ENCODE results near the gene MED16.

- no peak for TF ChIP-seq CTCF (IDR thresholded peaks at IDR 0.05)
- TF ChIP-seq, protein P1, sequence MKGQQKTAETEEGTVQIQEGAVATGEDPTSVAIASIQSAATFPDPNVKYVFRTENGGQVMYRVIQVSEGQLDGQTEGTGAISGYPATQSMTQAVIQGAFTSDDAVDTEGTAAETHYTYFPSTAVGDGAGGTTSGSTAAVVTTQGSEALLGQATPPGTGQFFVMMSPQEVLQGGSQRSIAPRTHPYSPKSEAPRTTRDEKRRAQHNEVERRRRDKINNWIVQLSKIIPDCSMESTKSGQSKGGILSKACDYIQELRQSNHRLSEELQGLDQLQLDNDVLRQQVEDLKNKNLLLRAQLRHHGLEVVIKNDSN (CRISPR knock-in tag; IDR thresholded peaks at IDR 0.05): no peak
- no peak for TF ChIP-seq MXD4 (CRISPR knock-in tag; IDR thresholded peaks at IDR 0.05; ENCODE audit: borderline replicate concordance)
- no peak for TF ChIP-seq ETV6 (CRISPR knock-in tag; IDR thresholded peaks at IDR 0.05)
- TF ChIP-seq ZNF263 (CRISPR knock-in tag; IDR thresholded peaks at IDR 0.05; ENCODE audit: low read depth): no peak
Observed at GRCh38 chr19:867301-867793, 25.6 kb downstream of the MED16 start.

Data from WTC11 (cell line).